Stimulated activated CD4-positive, alpha-beta T cell treated with anti-CD3 and anti-CD28 coated beads, Interleukin-12 subunit alpha, Interleukin-12 subunit beta, amount 100 ng/mL, for 4 hours (primary cell): ENCODE measurements around the gene SRBD1.

Experiments used
- DNase-seq: peaks from one replicate; pipeline ENCODE4 v3.0.0-alpha.2; 2020

The SRBD1 gene

DNA sequence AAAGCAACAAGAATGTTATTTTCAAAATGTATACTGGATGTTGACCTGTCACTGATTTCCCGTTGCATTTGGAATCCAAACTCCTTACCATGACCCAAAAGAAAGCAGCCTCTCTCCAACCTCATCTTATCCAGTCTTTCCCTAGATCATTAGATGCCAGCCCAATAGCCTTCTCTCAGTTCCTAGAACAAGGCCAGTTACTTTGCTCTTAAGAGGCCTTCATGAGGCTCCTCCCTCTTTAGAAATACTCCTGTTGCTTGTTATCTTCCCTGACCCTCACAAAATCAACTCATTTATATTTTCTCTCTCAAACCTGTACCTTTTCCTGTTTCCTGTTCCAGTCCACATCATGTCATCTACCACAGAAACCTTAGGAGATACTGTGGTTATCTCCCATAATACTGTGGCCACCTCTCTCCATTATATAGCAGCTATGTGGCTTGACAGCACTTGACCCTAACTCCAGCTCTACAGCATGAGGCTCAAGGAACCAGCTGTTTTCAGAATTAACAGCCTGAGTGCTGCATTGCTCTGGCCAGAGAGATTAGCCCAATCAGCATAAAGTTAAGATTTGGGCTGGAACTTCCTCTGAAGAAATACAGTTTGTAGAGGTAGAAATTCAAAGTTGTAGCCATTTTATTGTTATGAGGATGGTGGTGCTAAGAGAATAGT lies 22.8 kb downstream of the SRBD1 start:
- DNase-seq, result no peak

DNA sequence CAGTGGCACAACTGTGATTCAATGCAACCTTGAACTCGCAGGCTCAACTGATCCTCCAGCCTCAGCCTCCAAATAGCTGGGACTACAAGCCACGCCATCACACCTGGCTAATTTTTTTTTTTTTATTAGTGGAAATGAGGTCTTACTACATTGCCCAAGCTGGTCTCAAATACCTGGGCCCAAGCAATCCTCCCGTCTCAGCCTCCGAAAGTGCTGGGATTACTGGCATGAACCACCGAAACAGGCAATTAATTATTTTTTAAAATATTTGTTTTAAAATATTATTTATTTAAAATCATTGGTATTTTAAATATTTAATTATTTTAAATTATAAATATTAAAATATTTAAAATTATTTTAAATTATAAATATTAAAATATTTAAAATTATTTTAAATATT lies 24.5 kb downstream of the SRBD1 start:
- DNase-seq, result no peak

GRCh38 chr2:45585267-45585861 lies 25.7 kb downstream of the SRBD1 start:
- DNase-seq, result no peak

DNA sequence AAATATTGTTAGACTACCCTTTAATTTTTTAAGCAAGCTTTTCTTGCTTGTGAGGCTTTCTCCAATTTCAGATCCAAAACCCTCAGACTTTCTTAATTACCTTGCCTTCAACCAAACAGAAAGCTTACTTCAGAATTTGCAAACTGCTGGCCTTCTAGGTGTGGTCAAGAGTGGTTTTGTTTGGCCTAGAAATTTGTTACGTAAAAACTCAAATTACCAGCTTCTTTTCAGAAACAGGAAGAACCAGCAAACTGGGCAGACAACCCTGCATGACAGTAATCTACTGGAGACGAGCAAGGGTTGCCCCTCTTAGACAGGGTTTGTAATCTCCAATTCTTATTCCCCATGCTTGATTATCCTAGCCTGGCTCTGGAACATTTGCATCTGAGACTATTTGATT lies 27.1 kb downstream of the SRBD1 start:
- DNase-seq, result no peak

GRCh38 chr2:45582522-45582921 lies 28.5 kb downstream of the SRBD1 start:
- no peak for DNase-seq

- no peak for DNase-seq
Measured at GRCh38 chr2:45578056-45578843, 32.8 kb downstream of the SRBD1 start.

- DNase-seq, result no peak
Measured at GRCh38 chr2:45577441-45577840, 33.6 kb downstream of the SRBD1 start.

GRCh38 chr2:45575881-45576280 lies 35.2 kb downstream of the SRBD1 start:
- DNase-seq, result no peak

DNA sequence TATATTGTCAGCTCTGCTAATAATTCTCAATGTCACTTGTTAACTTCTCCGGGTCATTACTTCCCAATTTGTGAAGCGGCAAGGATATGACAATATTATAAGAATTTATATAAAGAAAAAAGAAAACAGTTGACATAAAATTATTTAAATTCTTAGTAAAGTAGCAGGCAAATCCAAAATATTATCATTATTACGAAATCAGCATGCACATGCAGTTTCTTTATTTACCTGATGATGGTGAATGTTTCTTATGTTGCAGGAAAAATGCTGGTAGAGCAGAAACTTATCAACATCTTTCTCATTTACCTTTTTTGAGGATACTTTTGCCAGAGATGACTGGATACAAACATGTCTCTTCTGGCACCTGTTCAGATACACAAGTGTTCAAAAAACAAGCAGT lies 38.1 kb downstream of the SRBD1 start:
- DNase-seq, result no peak

DNA sequence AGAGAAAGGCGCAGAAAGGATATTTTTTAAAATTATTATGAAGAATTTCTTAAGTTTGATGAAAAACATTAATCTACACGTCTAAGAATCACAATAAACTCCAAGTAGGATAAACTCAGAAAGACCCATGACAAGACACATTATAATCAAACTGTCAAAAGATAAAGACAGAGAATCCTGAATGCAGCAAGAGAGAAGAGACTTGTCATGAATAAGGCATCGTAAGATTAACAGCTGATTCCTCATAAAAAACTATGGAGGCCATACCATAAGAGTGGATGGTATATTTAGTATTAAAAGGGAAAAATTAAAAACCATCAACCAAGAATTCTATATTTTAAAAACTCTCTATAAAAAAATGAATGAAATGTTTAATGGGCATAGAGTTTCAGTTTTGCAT lies 39.1 kb downstream of the SRBD1 start:
- no peak for DNase-seq

GRCh38 chr2:45570671-45571334 lies 40.3 kb downstream of the SRBD1 start:
- DNase-seq, result no peak

DNA sequence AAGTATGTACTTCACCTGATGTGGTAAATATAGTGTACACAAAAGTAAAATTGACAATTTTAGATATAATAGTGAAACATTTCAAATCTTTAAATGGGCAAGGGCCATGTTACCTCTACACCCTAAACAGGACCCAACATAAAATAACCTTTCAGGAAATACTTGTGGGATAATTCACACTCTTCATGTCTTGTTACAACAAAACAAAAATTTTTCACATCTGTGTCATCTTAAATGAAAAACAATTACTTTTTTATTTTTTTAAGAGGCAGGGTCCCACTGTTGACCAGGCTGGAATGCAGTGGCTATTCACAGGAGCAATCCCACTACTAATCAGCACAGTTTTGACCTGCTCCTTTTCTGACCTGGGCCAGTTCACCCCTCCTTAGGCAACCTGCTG lies 42.1 kb downstream of the SRBD1 start:
- DNase-seq, result no peak

DNA sequence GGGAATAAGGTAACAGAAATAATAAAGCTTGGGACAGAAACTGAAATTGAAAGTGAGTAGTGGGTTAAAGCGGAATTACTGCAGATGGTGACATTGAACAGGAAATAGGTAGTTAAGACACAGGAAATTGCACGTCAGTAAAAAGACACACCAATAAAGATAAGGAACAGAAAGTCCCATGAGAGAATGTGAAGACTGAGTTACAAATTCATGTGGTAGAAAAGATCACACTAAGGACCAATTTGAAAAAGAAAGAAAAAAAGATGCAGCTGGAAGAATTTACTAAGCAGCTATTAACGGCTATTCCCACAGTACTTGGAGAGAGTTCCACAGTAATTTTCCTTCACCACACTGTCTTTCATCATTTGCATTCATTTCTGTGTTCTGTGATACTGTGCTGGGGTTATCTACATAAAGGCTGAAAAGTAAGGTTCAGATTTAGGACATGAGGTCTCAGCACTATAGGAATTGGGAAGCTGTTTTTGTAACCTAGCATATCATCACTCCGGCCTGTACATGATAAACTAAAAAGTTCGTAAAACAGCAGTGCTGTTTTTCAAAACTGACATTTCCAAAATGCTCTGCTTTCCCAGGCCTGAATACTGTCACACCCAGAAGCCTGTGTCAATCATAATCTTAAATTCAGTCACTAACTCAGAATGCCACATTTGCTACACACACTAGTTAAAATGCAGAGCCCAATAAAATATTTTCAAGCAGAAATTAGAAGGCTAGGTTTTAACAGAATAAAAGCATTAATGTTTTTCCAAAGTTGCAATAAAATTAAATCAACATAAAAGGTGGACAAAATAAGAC lies 42.9 kb downstream of the SRBD1 start:
- no peak for DNase-seq

GRCh38 chr2:45567288-45567963 lies 43.6 kb downstream of the SRBD1 start:
- no peak for DNase-seq

- no peak for DNase-seq
Measured at GRCh38 chr2:45559436-45559835, 51.6 kb downstream of the SRBD1 start.

- DNase-seq, result no peak
Measured at GRCh38 chr2:45554742-45555140, 56.3 kb downstream of the SRBD1 start.

DNA sequence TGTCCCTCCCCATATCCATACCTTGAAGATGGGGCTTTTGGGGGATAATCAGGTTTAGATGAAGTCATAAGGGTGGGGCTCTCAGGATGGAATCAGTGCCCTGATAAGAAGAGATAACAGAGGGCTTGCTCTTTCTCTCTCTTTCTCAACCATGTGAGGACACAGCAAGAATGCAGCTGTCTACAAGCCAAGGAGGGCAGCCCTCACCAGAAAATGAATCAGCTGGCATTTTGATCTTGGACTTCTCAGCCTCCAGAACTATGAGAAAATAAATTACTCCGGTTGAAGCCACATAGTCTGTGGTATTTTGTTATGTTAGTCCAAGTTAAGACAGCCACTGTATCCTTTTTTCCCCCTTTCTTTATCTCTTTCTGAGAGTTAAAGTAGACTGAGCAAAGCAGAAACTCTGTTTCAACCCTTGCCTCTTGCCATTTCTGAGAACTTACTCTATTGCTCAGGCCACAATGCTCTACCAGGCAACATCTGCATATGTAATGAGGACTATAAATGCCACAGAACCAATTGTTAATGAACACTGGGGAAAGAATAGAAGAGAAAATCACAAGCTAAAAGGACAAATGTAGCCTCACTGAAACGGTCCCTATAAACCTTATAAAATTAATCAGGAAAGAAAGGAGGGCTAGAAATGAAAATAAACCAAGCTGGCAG lies 56.9 kb downstream of the SRBD1 start:
- no peak for DNase-seq

- no peak for DNase-seq
Measured at GRCh38 chr2:45551862-45552261, 59.2 kb downstream of the SRBD1 start.

DNA sequence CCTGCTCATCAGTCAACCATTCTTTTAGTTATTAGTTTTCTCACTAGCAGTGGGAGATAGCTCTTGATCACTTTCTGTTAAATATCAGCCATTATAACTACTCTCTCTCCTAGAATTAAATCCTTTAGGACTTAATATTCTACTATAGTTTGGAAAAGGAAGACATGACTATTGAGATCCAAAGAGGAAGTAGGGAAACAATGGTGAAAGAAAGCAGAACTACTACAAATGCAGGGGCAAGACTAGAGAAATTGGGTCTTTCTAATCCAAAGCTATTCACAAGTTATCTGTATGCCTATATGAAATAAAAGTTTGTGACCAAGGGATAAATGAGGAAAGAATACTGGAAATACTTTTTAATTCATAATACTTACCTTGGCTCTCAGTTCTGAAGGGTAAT lies 65.1 kb downstream of the SRBD1 start:
- DNase-seq, result no peak

DNA sequence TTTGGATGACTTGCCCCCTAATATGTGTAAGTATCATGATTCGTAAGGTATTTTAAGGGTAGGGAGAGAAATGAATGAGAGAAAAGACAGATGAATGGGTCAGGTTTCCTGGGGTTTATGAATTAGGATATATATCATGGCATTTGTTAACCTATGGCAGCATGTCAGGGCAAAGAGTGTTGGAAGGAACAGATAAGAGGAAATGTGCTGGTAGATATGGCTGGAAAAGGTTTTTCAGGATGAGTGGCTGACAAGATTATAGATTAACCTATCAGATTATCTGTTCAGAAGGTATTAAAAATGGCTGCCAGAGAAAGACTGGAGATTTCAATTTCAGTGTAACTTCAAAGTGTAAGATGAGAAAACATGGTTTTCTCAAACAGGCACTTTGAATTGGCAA lies 67.8 kb downstream of the SRBD1 start:
- DNase-seq, result no peak

DNA sequence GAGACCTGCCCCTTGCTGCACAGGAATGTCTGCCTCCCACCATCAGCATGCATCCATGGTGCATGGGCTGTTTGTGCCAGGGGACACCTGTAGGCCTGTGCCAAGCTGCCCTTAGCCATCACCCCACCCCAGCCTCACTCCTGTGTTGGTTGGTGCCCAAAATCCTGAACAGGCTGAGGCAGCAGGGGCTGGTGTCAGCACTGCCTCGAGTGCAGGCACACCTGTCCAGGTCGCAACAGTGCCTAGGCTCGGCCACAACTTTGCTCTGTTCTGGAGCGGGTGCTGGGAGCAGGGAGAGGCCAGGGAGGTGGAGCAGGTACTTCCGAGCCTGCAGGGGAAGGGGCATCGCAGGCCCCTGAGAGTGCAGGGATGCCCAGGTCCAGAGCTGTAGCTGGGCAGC lies 69.1 kb downstream of the SRBD1 start:
- no peak for DNase-seq

GRCh38 chr2:45541450-45541849 lies 69.6 kb downstream of the SRBD1 start:
- no peak for DNase-seq
